ENCODE results near the gene MALAT1. TPM values are rescaled to one million over a fixed set of nuclear protein-coding genes. Genes with fewer than 3 reads are reported as not detected.
A peak's percentile ranks its signal among the peaks of the same experiment; 100 is the strongest.

The MALAT1 gene
- total and polyA plus RNA-seq, 2 of the 8 experiments (the other 6 are each of a cell fraction or from before 2014, with no cell fraction given): 115 to 984 TPM

- TF ChIP-seq HDAC2 (IDR thresholded peaks at IDR 0.05; ENCODE audit: borderline replicate concordance in 1 of 2, low read depth in 2 of 2, low read length in 2 of 2) (no peak), TBP (IDR thresholded peaks at IDR 0.05; ENCODE audit: low read depth, low read length) (no peak), POLR2A (IDR thresholded peaks at IDR 0.05; ENCODE audit: control extremely low read depth in 1 of 2, low read depth in 2 of 2, low read length in 2 of 2) (no peak), CTCF (IDR thresholded peaks at IDR 0.05; ENCODE audit: control extremely low read depth in 1 of 3, insufficient read depth in 1 of 3, low read depth in 1 of 3, low read length in 3 of 3) (peak; percentile 95 to 97 (median 96)), MAX (IDR thresholded peaks at IDR 0.05) (peak; percentile 65)
Observed at GRCh38 chr11:65468874-65469333, 29.9 kb upstream of the MALAT1 start (continued).
